Upper lobe of left lung (tissue), 4 donors: Measurements from ENCODE around the gene CDX2.

ENCODE experiments used
- POLR2AphosphoS5 ChIP-seq, 2 donors: sonication (generic); formaldehyde crosslinking; IDR thresholded peaks; one replicate each; pipeline ENCODE4 v1.5.1; 2017; ENCODE audit warnings: antibody characterized with exemption in 2 of 2
- TF ChIP-seq, protein P1 (sequence below), 6 experiments: fragments of 450-650 bp in 4 of 6; fragments of 200-600 bp in 2 of 6; sonication (generic) in 2 of 6; IDR thresholded peaks; one replicate each; pipeline ENCODE4 v1.5.1; 2016 to 2019; ENCODE audit warnings: antibody characterized with exemption in 6 of 6

DNA sequence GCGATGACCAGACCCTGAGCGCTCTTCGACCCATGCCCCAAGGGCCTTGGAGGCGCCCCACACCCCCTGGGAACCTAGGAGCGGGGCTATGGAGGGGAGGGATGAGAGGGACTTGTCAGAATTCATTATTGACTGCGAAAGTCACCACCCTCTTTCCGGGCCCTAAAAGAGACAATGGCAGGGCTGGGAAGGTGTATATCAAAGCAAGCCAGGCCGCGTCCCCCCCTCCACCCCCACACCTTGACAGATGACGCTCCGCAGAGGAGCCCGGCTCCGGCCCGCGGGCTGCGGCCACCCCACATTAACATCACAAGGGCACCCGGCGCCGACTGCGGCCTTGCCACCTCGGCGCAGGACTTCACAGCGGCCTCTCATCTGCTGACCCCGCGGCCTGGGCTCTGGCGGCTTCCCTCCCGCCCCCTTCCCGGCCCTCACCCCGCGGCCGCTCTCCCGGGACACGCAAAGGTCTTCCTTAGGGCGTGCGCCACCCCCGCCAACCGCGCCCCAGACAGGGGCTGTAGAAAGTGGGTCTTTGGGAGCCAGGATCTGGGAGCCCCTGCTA is 2.4 kb downstream of the CDX2 start:
- TF ChIP-seq, protein P1, sequence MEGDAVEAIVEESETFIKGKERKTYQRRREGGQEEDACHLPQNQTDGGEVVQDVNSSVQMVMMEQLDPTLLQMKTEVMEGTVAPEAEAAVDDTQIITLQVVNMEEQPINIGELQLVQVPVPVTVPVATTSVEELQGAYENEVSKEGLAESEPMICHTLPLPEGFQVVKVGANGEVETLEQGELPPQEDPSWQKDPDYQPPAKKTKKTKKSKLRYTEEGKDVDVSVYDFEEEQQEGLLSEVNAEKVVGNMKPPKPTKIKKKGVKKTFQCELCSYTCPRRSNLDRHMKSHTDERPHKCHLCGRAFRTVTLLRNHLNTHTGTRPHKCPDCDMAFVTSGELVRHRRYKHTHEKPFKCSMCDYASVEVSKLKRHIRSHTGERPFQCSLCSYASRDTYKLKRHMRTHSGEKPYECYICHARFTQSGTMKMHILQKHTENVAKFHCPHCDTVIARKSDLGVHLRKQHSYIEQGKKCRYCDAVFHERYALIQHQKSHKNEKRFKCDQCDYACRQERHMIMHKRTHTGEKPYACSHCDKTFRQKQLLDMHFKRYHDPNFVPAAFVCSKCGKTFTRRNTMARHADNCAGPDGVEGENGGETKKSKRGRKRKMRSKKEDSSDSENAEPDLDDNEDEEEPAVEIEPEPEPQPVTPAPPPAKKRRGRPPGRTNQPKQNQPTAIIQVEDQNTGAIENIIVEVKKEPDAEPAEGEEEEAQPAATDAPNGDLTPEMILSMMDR (IDR thresholded peaks at IDR 0.05) = no peak
- TF ChIP-seq POLR2AphosphoS5 (IDR thresholded peaks at IDR 0.05) = no peak
